ENCODE data around the gene DR1. TPM values are rescaled to one million over a fixed set of nuclear protein-coding genes. Genes with fewer than 3 reads are reported as not detected.

The DR1 gene
- total and polyA plus RNA-seq, 2 of the 13 experiments (the other 11 are each of a cell fraction or from before 2014, with no cell fraction given) = 17.8 to 42.3 TPM

DNA sequence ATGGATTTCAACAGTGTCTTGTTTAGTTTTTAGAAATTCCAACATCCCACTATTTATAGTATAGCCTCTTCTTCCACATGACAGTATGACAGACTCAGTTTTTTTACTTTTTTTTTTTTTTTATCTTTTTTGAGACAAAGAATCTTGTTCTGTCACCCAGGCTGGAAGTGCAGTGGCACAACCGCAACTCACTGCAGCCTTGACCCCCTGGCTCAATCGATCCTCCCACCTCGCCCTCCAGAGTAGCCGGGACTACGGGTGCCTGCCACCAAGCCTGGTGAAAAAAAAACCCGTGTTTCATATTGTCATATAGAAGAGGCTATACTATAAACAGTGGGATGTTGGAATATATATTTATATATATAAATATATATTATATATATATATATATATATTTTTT lies 1.2 kb upstream of the DR1 start (continued):
- no peak for TF ChIP-seq ZNF564 (CRISPR knock-in tag; IDR thresholded peaks at IDR 0.05)
- TF ChIP-seq, protein P1, sequence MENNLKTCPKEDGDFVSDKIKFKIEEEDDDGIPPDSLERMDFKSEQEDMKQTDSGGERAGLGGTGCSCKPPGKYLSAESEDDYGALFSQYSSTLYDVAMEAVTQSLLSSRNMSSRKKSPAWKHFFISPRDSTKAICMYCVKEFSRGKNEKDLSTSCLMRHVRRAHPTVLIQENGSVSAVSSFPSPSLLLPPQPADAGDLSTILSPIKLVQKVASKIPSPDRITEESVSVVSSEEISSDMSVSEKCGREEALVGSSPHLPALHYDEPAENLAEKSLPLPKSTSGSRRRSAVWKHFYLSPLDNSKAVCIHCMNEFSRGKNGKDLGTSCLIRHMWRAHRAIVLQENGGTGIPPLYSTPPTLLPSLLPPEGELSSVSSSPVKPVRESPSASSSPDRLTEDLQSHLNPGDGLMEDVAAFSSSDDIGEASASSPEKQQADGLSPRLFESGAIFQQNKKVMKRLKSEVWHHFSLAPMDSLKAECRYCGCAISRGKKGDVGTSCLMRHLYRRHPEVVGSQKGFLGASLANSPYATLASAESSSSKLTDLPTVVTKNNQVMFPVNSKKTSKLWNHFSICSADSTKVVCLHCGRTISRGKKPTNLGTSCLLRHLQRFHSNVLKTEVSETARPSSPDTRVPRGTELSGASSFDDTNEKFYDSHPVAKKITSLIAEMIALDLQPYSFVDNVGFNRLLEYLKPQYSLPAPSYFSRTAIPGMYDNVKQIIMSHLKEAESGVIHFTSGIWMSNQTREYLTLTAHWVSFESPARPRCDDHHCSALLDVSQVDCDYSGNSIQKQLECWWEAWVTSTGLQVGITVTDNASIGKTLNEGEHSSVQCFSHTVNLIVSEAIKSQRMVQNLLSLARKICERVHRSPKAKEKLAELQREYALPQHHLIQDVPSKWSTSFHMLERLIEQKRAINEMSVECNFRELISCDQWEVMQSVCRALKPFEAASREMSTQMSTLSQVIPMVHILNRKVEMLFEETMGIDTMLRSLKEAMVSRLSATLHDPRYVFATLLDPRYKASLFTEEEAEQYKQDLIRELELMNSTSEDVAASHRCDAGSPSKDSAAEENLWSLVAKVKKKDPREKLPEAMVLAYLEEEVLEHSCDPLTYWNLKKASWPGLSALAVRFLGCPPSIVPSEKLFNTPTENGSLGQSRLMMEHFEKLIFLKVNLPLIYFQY (CRISPR knock-in tag; IDR thresholded peaks at IDR 0.05; ENCODE audit: borderline replicate concordance) = no peak

DNA sequence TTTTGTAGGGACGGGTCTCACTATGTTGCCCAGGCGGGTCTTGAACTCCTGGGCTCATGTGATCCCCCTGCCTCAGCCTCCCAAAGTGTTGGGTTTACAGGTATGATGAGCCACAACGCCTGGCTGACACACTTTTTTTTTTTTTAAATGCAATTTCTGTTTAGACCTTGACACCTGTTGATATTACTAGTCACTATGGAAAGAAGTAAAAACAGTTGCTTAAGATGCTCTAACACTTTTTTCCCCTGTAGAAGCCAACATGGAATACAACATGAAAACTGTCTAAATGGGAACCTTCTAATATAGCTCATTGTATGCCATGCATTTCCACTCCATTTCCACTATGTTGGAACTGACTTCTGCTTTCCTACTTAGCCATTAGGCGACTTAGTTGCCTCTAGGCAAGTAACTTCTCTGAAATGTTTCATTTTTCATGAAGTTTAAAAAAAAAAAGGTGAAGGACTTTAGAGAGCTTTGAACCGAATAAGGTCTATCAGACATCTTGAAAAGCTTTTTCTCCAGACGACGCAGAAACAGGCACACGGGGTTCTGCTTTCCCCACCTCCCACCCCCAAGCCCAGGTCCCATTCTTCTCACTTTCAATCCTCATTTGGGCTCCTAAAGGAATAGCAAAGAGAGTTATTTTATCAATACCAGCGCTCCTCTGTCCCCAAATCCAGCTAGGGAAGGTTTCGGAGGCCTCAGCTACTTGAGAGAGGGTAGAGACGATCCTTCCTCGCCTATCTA lies 648 bp upstream of the DR1 start:
- H3K4me1 ChIP-seq (ENCODE audit: insufficient read depth, low read length) = peaks cover 34% of the 10 kb centered on the region
- H3K27me3 ChIP-seq (ENCODE audit: control insufficient read depth in 1 of 2, insufficient read depth in 2 of 2, low read length in 2 of 2) = no peaks in the 10 kb centered on the region; a peak in 1 of 5 replicates
- intact Hi-C loops (cut with micrococcal nuclease; ENCODE audit: unreplicated experiment) = loop anchor here (5.0 kb wide), 3 partner anchors 263 to 502 kb away; no protein-coding TSS in a partner anchor
- H2AFZ ChIP-seq (ENCODE audit: low read length) = no peak overlapping the region
- H3K9ac ChIP-seq (ENCODE audit: insufficient read depth, low read depth, low read length) = peak overlapping the region; percentile 88
- ChIA-PET CTCF (ENCODE audit: low intra/inter-chr PET ratio, low total read pairs) (no interaction called here), POLR2A (interaction anchor here (0.6 to 1.9 kb wide), 30 partner anchors 8 to 634 kb away, joined by 3 to 19 read pairs (median 4); partner anchors contain the start of genes FNBP1L and MTF2)
- ATAC-seq (peak; percentile 44), DNase-seq (ENCODE audit: low spot score) (peak; percentile 31), FAIRE-seq (no peak)
- no peaks in the 10 kb centered on the region for H3K36me3 ChIP-seq (replicated peaks in 1 of 2; ENCODE audit: control insufficient read depth in 1 of 2, insufficient read depth in 2 of 2, low read length in 2 of 2)
- peak overlapping the region; percentile 94 for H3K27ac ChIP-seq (ENCODE audit: extremely low read length, insufficient read depth, low read length)
- in situ Hi-C loops (cut with HindIII; ENCODE audit: extremely low pct_ligation_motif_present, low pct_unique_long_range_greater_than_20kb) = loop anchor here (5.0 kb wide), 1 partner anchor 43 kb away; no protein-coding TSS in a partner anchor
- H3K79me2 ChIP-seq (ENCODE audit: insufficient read depth, low read length) = peaks cover 48% of the 10 kb centered on the region
- H3K4me3 ChIP-seq (replicated peaks in 1 of 3; ENCODE audit: insufficient read depth in 1 of 3, low read depth in 2 of 3, low read length in 3 of 3) = peak overlapping the region; percentile 81 to 99 (median 93)
- H4K20me1 ChIP-seq (ENCODE audit: insufficient read depth, low read length) = peaks cover 28% of the 10 kb centered on the region
- peak overlapping the region; percentile 79 for H3K4me2 ChIP-seq (ENCODE audit: low read depth, low read length)
- H3K9me3 ChIP-seq (ENCODE audit: low read length) = no peaks in the 10 kb centered on the region
- BruUV-seq (replicated peaks) = TSS peak; percentile 95
- 2% methylated on average over 12 of the region's 12 CpGs for WGBS (ENCODE audit: low lambda C conversion rate)
- TF ChIP-seq HDAC1 (CRISPR knock-in tag; IDR thresholded peaks at IDR 0.05) (no peak), TGIF2 (CRISPR knock-in tag; IDR thresholded peaks at IDR 0.05) (0 out of 2 replicates have a peak, but pooled peaks have one; percentile 20), NFE2L2 (IDR thresholded peaks at IDR 0.05; ENCODE audit: low read length) (no peak), ZNF644 (CRISPR knock-in tag; IDR thresholded peaks at IDR 0.05; ENCODE audit: low read depth) (no peak), ZNF12 (CRISPR knock-in tag; IDR thresholded peaks at IDR 0.05) (no peak), ZNF44 (CRISPR knock-in tag; IDR thresholded peaks at IDR 0.05) (0 out of 2 replicates have a peak, but pooled peaks have one; percentile 0), JUNB (CRISPR knock-in tag; IDR thresholded peaks at IDR 0.05; ENCODE audit: borderline replicate concordance) (0 out of 2 replicates have a peak, but pooled peaks have one; percentile 24)
- TF ChIP-seq, protein P2, sequence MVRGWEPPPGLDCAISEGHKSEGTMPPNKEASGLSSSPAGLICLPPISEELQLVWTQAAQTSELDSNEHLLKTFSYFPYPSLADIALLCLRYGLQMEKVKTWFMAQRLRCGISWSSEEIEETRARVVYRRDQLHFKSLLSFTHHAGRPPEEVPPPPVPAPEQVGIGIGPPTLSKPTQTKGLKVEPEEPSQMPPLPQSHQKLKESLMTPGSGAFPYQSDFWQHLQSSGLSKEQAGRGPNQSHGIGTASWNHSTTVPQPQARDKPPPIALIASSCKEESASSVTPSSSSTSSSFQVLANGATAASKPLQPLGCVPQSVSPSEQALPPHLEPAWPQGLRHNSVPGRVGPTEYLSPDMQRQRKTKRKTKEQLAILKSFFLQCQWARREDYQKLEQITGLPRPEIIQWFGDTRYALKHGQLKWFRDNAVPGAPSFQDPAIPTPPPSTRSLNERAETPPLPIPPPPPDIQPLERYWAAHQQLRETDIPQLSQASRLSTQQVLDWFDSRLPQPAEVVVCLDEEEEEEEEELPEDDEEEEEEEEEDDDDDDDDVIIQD (CRISPR knock-in tag; IDR thresholded peaks at IDR 0.05; ENCODE audit: low read depth) = no peak
- TF ChIP-seq, protein P3, sequence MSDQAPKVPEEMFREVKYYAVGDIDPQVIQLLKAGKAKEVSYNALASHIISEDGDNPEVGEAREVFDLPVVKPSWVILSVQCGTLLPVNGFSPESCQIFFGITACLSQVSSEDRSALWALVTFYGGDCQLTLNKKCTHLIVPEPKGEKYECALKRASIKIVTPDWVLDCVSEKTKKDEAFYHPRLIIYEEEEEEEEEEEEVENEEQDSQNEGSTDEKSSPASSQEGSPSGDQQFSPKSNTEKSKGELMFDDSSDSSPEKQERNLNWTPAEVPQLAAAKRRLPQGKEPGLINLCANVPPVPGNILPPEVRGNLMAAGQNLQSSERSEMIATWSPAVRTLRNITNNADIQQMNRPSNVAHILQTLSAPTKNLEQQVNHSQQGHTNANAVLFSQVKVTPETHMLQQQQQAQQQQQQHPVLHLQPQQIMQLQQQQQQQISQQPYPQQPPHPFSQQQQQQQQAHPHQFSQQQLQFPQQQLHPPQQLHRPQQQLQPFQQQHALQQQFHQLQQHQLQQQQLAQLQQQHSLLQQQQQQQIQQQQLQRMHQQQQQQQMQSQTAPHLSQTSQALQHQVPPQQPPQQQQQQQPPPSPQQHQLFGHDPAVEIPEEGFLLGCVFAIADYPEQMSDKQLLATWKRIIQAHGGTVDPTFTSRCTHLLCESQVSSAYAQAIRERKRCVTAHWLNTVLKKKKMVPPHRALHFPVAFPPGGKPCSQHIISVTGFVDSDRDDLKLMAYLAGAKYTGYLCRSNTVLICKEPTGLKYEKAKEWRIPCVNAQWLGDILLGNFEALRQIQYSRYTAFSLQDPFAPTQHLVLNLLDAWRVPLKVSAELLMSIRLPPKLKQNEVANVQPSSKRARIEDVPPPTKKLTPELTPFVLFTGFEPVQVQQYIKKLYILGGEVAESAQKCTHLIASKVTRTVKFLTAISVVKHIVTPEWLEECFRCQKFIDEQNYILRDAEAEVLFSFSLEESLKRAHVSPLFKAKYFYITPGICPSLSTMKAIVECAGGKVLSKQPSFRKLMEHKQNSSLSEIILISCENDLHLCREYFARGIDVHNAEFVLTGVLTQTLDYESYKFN (CRISPR knock-in tag; conservative IDR thresholded peaks at IDR 0.05) = no peak

Data from HepG2 (cell line).